Astrocyte (in vitro differentiated cells and primary cell): ENCODE data around the gene MKS1. TPM values are rescaled to one million over a fixed set of nuclear protein-coding genes. Genes with fewer than 3 reads are reported as not detected.

ENCODE experiments used
- DNase-seq: peaks from one replicate; pipeline ENCODE4 v3.0.0-alpha.2; 2010; ENCODE audit warnings: low read depth
- FAIRE-seq: peaks from 2 replicates; lab custom pipeline; 2011; peaks lifted over from hg19 to GRCh38; lab: Jason Lieb, UNC
- H2AFZ ChIP-seq: 2 replicates; pipeline ENCODE4 v1.6.0; 2012; ENCODE audit warnings: low read depth, low read length, inconsistent platforms
- H3K27ac ChIP-seq: 2 replicates; pipeline ENCODE4 v1.5.1; 2011; ENCODE audit warnings: low read depth, low read length, inconsistent platforms
- H3K27me3 ChIP-seq: 2 replicates; pipeline ENCODE4 v1.6.0; 2011; ENCODE audit warnings: low read length, inconsistent platforms; ENCODE audit not compliant: insufficient read depth
- H3K36me3 ChIP-seq: 2 replicates; pipeline ENCODE4 v1.5.1; 2011; ENCODE audit warnings: low read length, inconsistent platforms; ENCODE audit not compliant: insufficient read depth
- H3K4me1 ChIP-seq: 2 replicates; pipeline ENCODE4 v1.5.1; 2011; ENCODE audit warnings: low read length, inconsistent platforms; ENCODE audit not compliant: insufficient read depth
- H3K4me2 ChIP-seq: 2 replicates; pipeline ENCODE4 v1.6.0; 2012; ENCODE audit warnings: low read length, inconsistent platforms
- H3K4me3 ChIP-seq: 2 replicates; pipeline ENCODE4 v1.5.1; 2011; ENCODE audit warnings: low read depth, mild to moderate bottlenecking, low read length, inconsistent platforms; ENCODE audit not compliant: insufficient read depth
- H3K79me2 ChIP-seq: 2 replicates; pipeline ENCODE4 v1.6.0; 2012; ENCODE audit warnings: mild to moderate bottlenecking, low read length, inconsistent platforms; ENCODE audit not compliant: insufficient read depth
- H3K9ac ChIP-seq: 2 replicates; pipeline ENCODE4 v1.6.0; 2012; ENCODE audit warnings: mild to moderate bottlenecking, low read length, inconsistent platforms
- H3K9me3 ChIP-seq: 2 replicates; pipeline ENCODE4 v1.5.1; 2012; ENCODE audit warnings: low read depth, mild to moderate bottlenecking, low read length, inconsistent platforms; ENCODE audit not compliant: insufficient read depth
- H4K20me1 ChIP-seq: 2 replicates; pipeline ENCODE4 v1.6.0; 2012; ENCODE audit warnings: low read length, inconsistent platforms; ENCODE audit not compliant: insufficient read depth
- H3K27ac Mint-ChIP-seq: one replicate; pipeline ENCODE4 v1.8.0; 2021; ENCODE audit warnings: mild to moderate bottlenecking, mixed read lengths; ENCODE audit not compliant: unreplicated experiment
- H3K27me3 Mint-ChIP-seq: one replicate; pipeline ENCODE4 v1.8.0; 2021; ENCODE audit warnings: low read depth, mixed read lengths; ENCODE audit not compliant: unreplicated experiment
- H3K36me3 Mint-ChIP-seq: one replicate; pipeline ENCODE4 v1.8.0; 2021; ENCODE audit warnings: low read depth, mixed read lengths; ENCODE audit not compliant: unreplicated experiment
- H3K4me1 Mint-ChIP-seq: one replicate; pipeline ENCODE4 v1.8.0; 2021; ENCODE audit warnings: low read depth, mixed read lengths; ENCODE audit not compliant: unreplicated experiment
- H3K4me3 Mint-ChIP-seq: one replicate; pipeline ENCODE4 v1.8.0; 2021; ENCODE audit warnings: mild to moderate bottlenecking, moderate library complexity, mixed read lengths; ENCODE audit not compliant: unreplicated experiment
- H3K9me3 Mint-ChIP-seq: one replicate; pipeline ENCODE4 v1.8.0; 2021; ENCODE audit warnings: mild to moderate bottlenecking, mixed read lengths; ENCODE audit not compliant: unreplicated experiment
- EZH2 ChIP-seq: IDR thresholded peaks from 2 replicates; pipeline ENCODE4 v1.6.1; 2012; ENCODE audit warnings: mild to moderate bottlenecking, low read length, inconsistent platforms; ENCODE audit not compliant: insufficient read depth
- total RNA-seq: library from RNA; stranded (reverse); gene quantifications from 2 replicates; pipeline ENCODE4 v1.2.1, GENCODE V29; 2021
- TF ChIP-seq, protein P1 (sequence below): IDR thresholded peaks from 2 replicates; pipeline ENCODE4 v1.5.1; 2011; ENCODE audit warnings: low read depth, mild to moderate bottlenecking, inconsistent platforms, low read length, moderate library complexity; ENCODE audit not compliant: insufficient read depth

Gene MKS1
- total RNA-seq, 1 donor from 2014 or later = 12.0 TPM

- no peaks in the 10 kb centered on the region for H3K36me3 Mint-ChIP-seq
- H3K27me3 ChIP-seq = peaks cover 5% of the 10 kb centered on the region
- H3K4me2 ChIP-seq = peak overlapping the region; percentile 18
- H3K9me3 ChIP-seq = no peaks in the 10 kb centered on the region
- no peak overlapping the region for H3K4me3 Mint-ChIP-seq
- no peak overlapping the region for H2AFZ ChIP-seq
- peak; percentile 9 for FAIRE-seq
- H4K20me1 ChIP-seq = no peaks in the 10 kb centered on the region
- no peaks in the 10 kb centered on the region for H3K79me2 ChIP-seq
- H3K4me1 ChIP-seq = peaks cover 11% of the 10 kb centered on the region
- TF ChIP-seq, protein P1, sequence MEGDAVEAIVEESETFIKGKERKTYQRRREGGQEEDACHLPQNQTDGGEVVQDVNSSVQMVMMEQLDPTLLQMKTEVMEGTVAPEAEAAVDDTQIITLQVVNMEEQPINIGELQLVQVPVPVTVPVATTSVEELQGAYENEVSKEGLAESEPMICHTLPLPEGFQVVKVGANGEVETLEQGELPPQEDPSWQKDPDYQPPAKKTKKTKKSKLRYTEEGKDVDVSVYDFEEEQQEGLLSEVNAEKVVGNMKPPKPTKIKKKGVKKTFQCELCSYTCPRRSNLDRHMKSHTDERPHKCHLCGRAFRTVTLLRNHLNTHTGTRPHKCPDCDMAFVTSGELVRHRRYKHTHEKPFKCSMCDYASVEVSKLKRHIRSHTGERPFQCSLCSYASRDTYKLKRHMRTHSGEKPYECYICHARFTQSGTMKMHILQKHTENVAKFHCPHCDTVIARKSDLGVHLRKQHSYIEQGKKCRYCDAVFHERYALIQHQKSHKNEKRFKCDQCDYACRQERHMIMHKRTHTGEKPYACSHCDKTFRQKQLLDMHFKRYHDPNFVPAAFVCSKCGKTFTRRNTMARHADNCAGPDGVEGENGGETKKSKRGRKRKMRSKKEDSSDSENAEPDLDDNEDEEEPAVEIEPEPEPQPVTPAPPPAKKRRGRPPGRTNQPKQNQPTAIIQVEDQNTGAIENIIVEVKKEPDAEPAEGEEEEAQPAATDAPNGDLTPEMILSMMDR = no peak
- no peak for TF ChIP-seq EZH2
- no peak overlapping the region for H3K9ac ChIP-seq
- no peak overlapping the region for H3K4me3 ChIP-seq
- peak overlapping the region; percentile 47 for H3K27ac Mint-ChIP-seq
- peaks cover 48% of the 10 kb centered on the region for H3K27me3 Mint-ChIP-seq
- H3K27ac ChIP-seq = no peak overlapping the region
- H3K9me3 Mint-ChIP-seq = no peaks in the 10 kb centered on the region
- DNase-seq = peak; percentile 84
- H3K36me3 ChIP-seq = no peaks in the 10 kb centered on the region
- H3K4me1 Mint-ChIP-seq = no peaks in the 10 kb centered on the region
These were observed 29.5 kb downstream of the MKS1 start for GRCh38 chr17:58189436-58190146.

DNA sequence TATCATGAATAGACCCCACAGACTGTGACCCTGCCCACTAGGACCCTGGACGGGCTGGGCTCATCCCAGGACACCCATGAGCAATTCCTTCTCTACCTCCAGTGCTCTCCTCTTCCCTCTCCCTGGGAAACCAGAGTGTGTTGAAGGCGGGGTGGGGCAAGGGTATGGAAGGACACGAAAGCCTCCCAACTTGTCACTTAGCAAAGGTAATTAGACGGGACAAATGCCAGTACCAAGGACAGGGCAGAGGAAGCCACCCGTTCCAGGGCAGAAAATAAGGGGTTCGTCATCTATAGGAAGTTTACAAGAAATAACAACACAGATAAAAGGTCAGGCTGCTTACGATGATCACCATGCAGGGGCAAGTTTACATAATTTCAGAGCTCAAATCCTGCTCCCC, 31.4 kb downstream of the MKS1 start:
- H3K4me3 Mint-ChIP-seq = no peak overlapping the region
- no peak overlapping the region for H2AFZ ChIP-seq
- H3K4me3 ChIP-seq = no peak overlapping the region
- H3K36me3 Mint-ChIP-seq = no peaks in the 10 kb centered on the region
- H3K36me3 ChIP-seq = no peaks in the 10 kb centered on the region
- no peaks in the 10 kb centered on the region for H3K9me3 Mint-ChIP-seq
- peaks cover 39% of the 10 kb centered on the region for H3K27me3 Mint-ChIP-seq
- DNase-seq (no peak), FAIRE-seq (no peak)
- no peaks in the 10 kb centered on the region for H3K9me3 ChIP-seq
- H3K27me3 ChIP-seq = peaks cover 5% of the 10 kb centered on the region
- H3K4me1 Mint-ChIP-seq = no peaks in the 10 kb centered on the region
- no peaks in the 10 kb centered on the region for H3K79me2 ChIP-seq
- peaks cover 16% of the 10 kb centered on the region for H3K4me1 ChIP-seq
- no peak overlapping the region for H3K4me2 ChIP-seq
- no peaks in the 10 kb centered on the region for H4K20me1 ChIP-seq
- no peak overlapping the region for H3K27ac ChIP-seq
- no peak overlapping the region for H3K27ac Mint-ChIP-seq
- no peak for TF ChIP-seq EZH2
- TF ChIP-seq, protein P1 = no peak
- no peak overlapping the region for H3K9ac ChIP-seq

- H3K4me1 ChIP-seq = peaks cover 16% of the 10 kb centered on the region
- Mint-ChIP-seq H3K4me3 (no peak overlapping the region), H3K27me3 (peaks cover 33% of the 10 kb centered on the region), H3K9me3 (no peaks in the 10 kb centered on the region), H3K36me3 (no peaks in the 10 kb centered on the region), H3K27ac (no peak overlapping the region), H3K4me1 (no peaks in the 10 kb centered on the region)
- no peak overlapping the region for H2AFZ ChIP-seq
- no peak overlapping the region for H3K4me2 ChIP-seq
- no peak overlapping the region for H3K4me3 ChIP-seq
- no peaks in the 10 kb centered on the region for H3K79me2 ChIP-seq
- no peak for TF ChIP-seq EZH2
- DNase-seq (no peak), FAIRE-seq (no peak)
- H4K20me1 ChIP-seq = no peaks in the 10 kb centered on the region
- H3K9me3 ChIP-seq = no peaks in the 10 kb centered on the region
- no peak overlapping the region for H3K9ac ChIP-seq
- H3K27me3 ChIP-seq = peaks cover 5% of the 10 kb centered on the region
- H3K27ac ChIP-seq = no peak overlapping the region
- no peaks in the 10 kb centered on the region for H3K36me3 ChIP-seq
These were observed 32.0 kb downstream of the MKS1 start for GRCh38 chr17:58187063-58187462.
